HTERT RPE-1 (cell line): ENCODE data around the gene DBR1.

Experiments
- in situ Hi-C: fragments of 300-500 bp; cut with MboI; formaldehyde crosslinking; loops from 4 replicates; pipeline ENCODE4 v1.14.3; 2020; ENCODE audit warnings: low sequenced_read_pairs

The DBR1 gene

GRCh38 chr3:138124706-138125355 is 49.9 kb downstream of the DBR1 start:
- in situ Hi-C loops: no loop called here

GRCh38 chr3:138124188-138124587 is 50.5 kb downstream of the DBR1 start:
- in situ Hi-C loops: no loop called here

- in situ Hi-C loops: no loop called here
Measured at GRCh38 chr3:138119423-138119766, 55.3 kb downstream of the DBR1 start.

- in situ Hi-C loops: no loop called here
Measured at GRCh38 chr3:138118612-138119422, 55.9 kb downstream of the DBR1 start.

- in situ Hi-C loops: no loop called here
Measured at GRCh38 chr3:138114988-138115971, 59.4 kb downstream of the DBR1 start, which contains the start of gene DZIP1L. TSS of gene DZIP1L (minus strand) at chr3:138115608. CDS start at chr3:138103971, 11,637 bp downstream.

GRCh38 chr3:138114431-138114918 is 60.2 kb downstream of the DBR1 start:
- in situ Hi-C loops: no loop called here

- in situ Hi-C loops: no loop called here
Measured at GRCh38 chr3:138113326-138113725, 61.4 kb downstream of the DBR1 start.

- in situ Hi-C loops: no loop called here
Measured at GRCh38 chr3:138112362-138112761, 62.4 kb downstream of the DBR1 start.
